Common myeloid progenitor, CD34-positive (primary cell): ENCODE results near the gene GPR162.

ENCODE experiments used
- CTCF ChIA-PET: fragments of 350-600 bp; sonication (Branson Sonifier 250); formaldehyde crosslinking; loops from one replicate; lab custom pipeline; 2021; ENCODE audit warnings: antibody characterized with exemption; lab: Charles Lee
- POLR2A ChIA-PET: fragments of 350-600 bp; sonication (Branson Sonifier 250); formaldehyde crosslinking; loops from one replicate; lab custom pipeline; 2021; ENCODE audit warnings: antibody characterized with exemption; lab: Charles Lee
- DNase-seq, 3 donors: peaks; one replicate each; pipeline versions ENCODE4 v3.0.0 to v3.0.0-alpha.2; 2013
- H3K27ac ChIP-seq, 2 experiments: 1 replicate in 1 of 2; 2 replicates in 1 of 2; pipeline ENCODE4 v1.7.0; 2013; ENCODE audit warnings: inconsistent platforms in 2 of 2, low read length in 2 of 2, mild to moderate bottlenecking in 2 of 2, low read depth in 1 of 2, moderate library complexity in 1 of 2; ENCODE audit not compliant: severe bottlenecking in 2 of 2, insufficient read depth in 1 of 2, poor library complexity in 1 of 2
- H3K27me3 ChIP-seq, 5 experiments: replicated peaks in 2 of 5; 1 replicate in 3 of 5; 2 replicates in 2 of 5; pipeline versions ENCODE4 v1.6.1 to v1.7.0; 2013; ENCODE audit warnings: low read length in 4 of 5, mild to moderate bottlenecking in 2 of 5, moderate library complexity in 2 of 5, inconsistent platforms in 1 of 5; ENCODE audit not compliant: insufficient read depth in 5 of 5, control insufficient read depth in 4 of 5
- H3K36me3 ChIP-seq, 4 experiments: 1 replicate in 2 of 4; 2 replicates in 2 of 4; pipeline versions ENCODE4 v1.6.1 to v1.7.0; 2013; ENCODE audit warnings: low read length in 3 of 4, control low read depth in 1 of 4, mild to moderate bottlenecking in 1 of 4; ENCODE audit not compliant: control insufficient read depth in 4 of 4, insufficient read depth in 4 of 4
- H3K4me1 ChIP-seq, 4 experiments: 1 replicate in 3 of 4; 2 replicates in 1 of 4; pipeline versions ENCODE4 v1.6.1 to v1.7.1; 2013; ENCODE audit warnings: low read length in 3 of 4, mild to moderate bottlenecking in 3 of 4, control low read depth in 1 of 4, inconsistent platforms in 1 of 4, moderate library complexity in 1 of 4; ENCODE audit not compliant: control insufficient read depth in 4 of 4, insufficient read depth in 4 of 4; ENCODE audit errors: control extremely low read depth in 1 of 4
- H3K4me3 ChIP-seq, 7 experiments: 1 replicate in 4 of 7; 2 replicates in 3 of 7; pipeline versions ENCODE4 v1.5.1 to v1.7.0; 2013; ENCODE audit warnings: mild to moderate bottlenecking in 7 of 7, low read length in 6 of 7, moderate library complexity in 6 of 7, inconsistent platforms in 2 of 7, low read depth in 2 of 7, control low read depth in 1 of 7; ENCODE audit not compliant: insufficient read depth in 4 of 7, control insufficient read depth in 1 of 7; ENCODE audit errors: extremely low read depth in 1 of 7
- H3K9me3 ChIP-seq, 5 experiments: 1 replicate in 4 of 5; 2 replicates in 1 of 5; pipeline versions ENCODE4 v1.6.1 to v1.7.1; 2013; ENCODE audit warnings: low read length in 4 of 5, mild to moderate bottlenecking in 2 of 5, inconsistent platforms in 1 of 5, low read depth in 1 of 5, moderate library complexity in 1 of 5; ENCODE audit not compliant: control insufficient read depth in 4 of 5, insufficient read depth in 2 of 5; ENCODE audit errors: control extremely low read depth in 1 of 5
- WGBS: methylation state at CpG from one replicate; pipeline ENCODE4 v1.1.5; 2013; ENCODE audit not compliant: insufficient coverage; 5-methylcytosine and 5-hydroxymethylcytosine counted together

Gene GPR162

DNA sequence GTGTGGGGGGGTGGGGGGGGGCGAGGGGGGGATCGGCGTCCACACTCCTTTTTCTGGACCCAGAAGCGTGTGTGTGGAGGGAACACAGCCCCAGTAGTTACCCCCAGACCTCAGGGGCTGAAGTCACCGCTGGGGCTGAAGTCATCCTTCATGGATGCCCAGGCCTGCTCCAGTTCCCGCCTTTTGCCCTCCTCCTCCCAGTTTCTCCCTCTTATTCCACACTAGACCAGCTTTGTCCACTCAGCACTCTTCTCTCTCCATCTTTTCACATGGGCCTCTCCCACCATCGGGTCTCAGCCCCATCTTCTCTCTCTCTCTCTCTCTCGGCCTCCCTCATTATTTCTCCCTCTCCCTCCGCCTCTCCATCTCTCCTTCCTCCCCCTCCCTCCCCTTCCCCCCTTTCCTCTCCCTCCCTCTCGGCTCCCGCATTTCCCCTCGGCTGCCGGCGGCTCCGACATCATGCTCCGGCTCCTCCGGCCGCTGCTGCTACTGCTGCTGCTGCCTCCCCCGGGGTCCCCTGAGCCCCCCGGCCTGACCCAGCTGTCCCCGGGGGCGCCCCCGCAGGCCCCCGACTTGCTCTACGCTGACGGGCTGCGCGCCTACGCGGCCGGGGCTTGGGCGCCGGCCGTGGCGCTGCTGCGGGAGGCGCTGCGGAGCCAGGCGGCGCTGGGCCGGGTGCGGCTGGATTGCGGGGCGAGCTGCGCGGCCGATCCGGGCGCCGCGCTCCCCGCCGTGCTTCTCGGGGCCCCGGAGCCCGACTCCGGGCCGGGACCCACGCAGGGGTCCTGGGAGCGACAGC, 6.6 kb downstream of the GPR162 start, which contains the start of gene P3H3:
Gene P3H3, plus strand, starts transcription at position 426 of the 799 bp plus-strand sequence. Its CDS starts 34 bp downstream, at position 460.
- WGBS, result 2% methylated on average over 45 of the region's 60 CpGs
- peak within 1 kb of the TSS in 1 of 2 experiments; percentile 76 for H3K27ac ChIP-seq
- ChIA-PET CTCF (interaction anchor here (1.1 to 13.0 kb wide), 13 partner anchors 15 to 196 kb away, joined by 3 to 97 read pairs (median 5); partner anchors contain the start of genes CD4 and MLF2), POLR2A (interaction anchor here (0.5 to 1.3 kb wide), 4 partner anchors 21 to 431 kb away, joined by 3 to 5 read pairs (median 3); partner anchors contain the start of genes MLF2 and PTMS)
- peak in 2 of 3 donors; percentile 41 to 53 for DNase-seq
- H3K27me3 ChIP-seq, result peaks cover 0 to 7% (median 0%) of the 10 kb centered on the region in 5 experiments
- peak within 1 kb of the TSS; percentile 47 to 95 (median 72) for H3K4me3 ChIP-seq
- H3K4me1 ChIP-seq, result peaks cover 0 to 29% (median 24%) of the 10 kb centered on the region in 4 experiments
- H3K36me3 ChIP-seq, result peaks cover 0 to 18% (median 0%) of the 10 kb centered on the region in 4 experiments
- H3K9me3 ChIP-seq, result no peaks in the 10 kb centered on the region

DNA sequence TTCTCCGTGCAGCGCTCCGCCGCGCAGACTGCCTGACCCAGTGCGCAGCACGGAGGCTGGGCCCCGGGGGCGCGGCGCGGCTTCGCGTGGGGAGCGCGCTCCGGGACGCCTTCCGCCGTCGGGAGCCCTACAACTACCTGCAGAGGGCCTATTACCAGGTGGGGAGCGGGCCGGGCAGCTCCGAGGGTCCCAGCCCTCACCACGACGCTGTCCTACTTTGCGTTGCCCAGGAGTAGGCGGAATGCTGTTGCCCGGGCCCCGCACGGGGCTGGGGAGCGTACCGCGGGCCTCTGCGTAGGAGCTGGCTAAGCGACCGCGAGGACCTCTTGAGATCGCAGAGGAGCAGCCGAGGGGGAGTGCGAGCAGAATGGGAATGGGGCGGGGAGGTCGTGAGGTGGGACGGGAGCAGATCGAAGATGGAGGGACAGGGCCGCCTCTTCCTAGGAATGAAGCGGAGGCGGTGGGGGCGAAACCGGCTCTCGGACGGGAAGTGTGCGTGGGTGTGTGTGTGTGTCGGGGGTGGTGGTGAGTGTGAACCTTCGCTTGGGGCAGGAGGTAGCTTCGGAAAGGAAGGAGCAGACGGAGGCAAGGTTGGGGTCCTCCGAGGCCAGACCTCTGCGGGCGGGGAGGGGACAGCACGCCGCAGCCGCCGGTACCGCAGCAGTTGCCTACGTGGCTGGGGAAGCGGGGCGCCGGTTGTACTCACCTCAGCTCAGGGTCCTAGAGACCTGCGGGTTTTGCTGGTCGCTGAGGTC, 7.3 kb downstream of the GPR162 start:
- DNase-seq, result peak; percentile 39 to 85 (median 76)
- H3K36me3 ChIP-seq, result peaks cover 0 to 24% (median under 1%) of the 10 kb centered on the region in 4 experiments
- under 1% methylated on average over 50 of the region's 71 CpGs for WGBS
- ChIA-PET POLR2A (interaction anchor here (0.8 to 1.3 kb wide), 2 partner anchors 20 to 76 kb away, joined by 3 to 5 read pairs; partner anchors contain the start of gene MLF2), CTCF (interaction anchor here (0.8 to 13.0 kb wide), 16 partner anchors 11 to 197 kb away, joined by 3 to 97 read pairs (median 4); partner anchors contain the start of genes CD4 and MLF2)
- H3K4me3 ChIP-seq, result peak overlapping the region; percentile 47 to 95 (median 72)
- H3K4me1 ChIP-seq, result peaks cover 0 to 29% (median 24%) of the 10 kb centered on the region in 4 experiments
- H3K9me3 ChIP-seq, result no peaks in the 10 kb centered on the region
- H3K27me3 ChIP-seq, result peaks cover 0 to 7% (median 0%) of the 10 kb centered on the region in 5 experiments
- H3K27ac ChIP-seq, result peak overlapping the region in 1 of 2 experiments; percentile 76

DNA sequence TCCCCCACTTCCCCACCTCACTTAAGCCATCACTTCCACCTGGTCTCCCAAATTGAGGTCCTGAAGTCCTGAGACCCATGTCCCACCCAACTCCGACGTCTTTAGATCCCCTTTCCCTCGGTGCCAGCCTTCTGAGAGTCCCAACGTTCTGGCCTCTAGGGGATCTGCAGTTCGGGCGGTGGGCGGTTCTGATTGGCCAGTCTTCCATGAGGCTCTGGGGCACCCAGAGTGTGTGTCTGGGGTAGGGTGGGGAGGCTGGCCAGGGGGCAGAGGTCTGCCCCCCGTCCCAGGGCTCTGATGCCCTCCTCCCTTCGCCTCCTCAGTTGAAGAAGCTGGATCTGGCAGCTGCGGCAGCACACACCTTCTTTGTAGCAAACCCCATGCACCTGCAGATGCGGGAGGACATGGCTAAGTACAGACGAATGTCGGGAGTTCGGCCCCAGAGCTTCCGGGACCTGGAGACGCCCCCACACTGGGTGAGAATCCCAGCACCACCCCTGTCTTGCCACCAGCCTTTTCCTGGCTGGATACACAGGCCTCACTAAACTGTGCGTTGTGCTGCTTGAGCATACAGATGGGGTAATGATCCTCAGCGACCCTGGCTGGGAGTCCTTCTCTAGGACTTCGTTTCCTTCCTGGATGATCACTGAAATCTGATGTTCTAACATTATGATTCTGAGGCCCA, 8.1 kb downstream of the GPR162 start:
- Histone ChIP-seq H3K36me3 (peaks cover 0 to 30% (median 2%) of the 10 kb centered on the region in 4 experiments), H3K27ac (peak overlapping the region in 1 of 2 experiments; percentile 76), H3K4me3 (peak overlapping the region; percentile 5 to 95 (median 72)), H3K4me1 (peaks cover 0 to 29% (median 24%) of the 10 kb centered on the region in 4 experiments), H3K9me3 (no peaks in the 10 kb centered on the region), H3K27me3 (peaks cover 0 to 7% (median 0%) of the 10 kb centered on the region in 5 experiments)
- CTCF ChIA-PET, result interaction anchor here (0.8 to 13.0 kb wide), 21 partner anchors 10 to 197 kb away, joined by 3 to 97 read pairs (median 4); partner anchors contain the start of genes CD4, GNB3, MLF2 and PTMS
- DNase-seq, result peak in 1 of 3 donors; percentile 44
- POLR2A ChIA-PET, result interaction anchor here (1.3 kb wide), 1 partner anchor 76 kb away, joined by 5 read pairs; the partner anchor contains the start of gene MLF2
- 73% methylated on average over 16 of the region's 19 CpGs for WGBS

DNA sequence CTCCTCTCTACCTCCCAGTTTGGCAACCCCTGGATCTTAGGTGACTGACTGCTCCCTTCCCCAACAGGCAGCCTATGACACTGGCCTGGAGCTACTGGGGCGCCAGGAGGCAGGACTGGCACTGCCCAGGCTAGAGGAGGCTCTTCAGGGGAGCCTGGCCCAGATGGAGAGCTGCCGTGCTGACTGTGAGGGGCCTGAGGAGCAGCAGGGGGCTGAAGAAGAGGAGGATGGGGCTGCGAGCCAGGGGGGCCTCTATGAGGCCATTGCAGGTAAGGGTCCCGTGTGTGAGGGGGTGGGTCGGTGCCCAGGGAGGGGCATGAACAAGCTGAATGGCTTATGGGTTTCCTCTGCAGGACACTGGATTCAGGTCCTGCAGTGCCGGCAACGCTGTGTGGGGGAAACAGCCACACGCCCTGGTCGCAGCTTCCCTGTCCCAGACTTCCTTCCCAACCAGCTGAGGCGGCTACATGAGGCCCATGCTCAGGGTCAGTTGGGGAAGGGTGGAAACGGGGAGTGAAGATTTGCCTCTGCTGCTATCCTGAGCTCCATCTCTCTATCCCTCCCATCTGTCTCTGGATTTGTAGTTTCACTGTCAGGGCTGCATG, 8.8 kb downstream of the GPR162 start:
- H3K27ac ChIP-seq, result no peak overlapping the region

DNA sequence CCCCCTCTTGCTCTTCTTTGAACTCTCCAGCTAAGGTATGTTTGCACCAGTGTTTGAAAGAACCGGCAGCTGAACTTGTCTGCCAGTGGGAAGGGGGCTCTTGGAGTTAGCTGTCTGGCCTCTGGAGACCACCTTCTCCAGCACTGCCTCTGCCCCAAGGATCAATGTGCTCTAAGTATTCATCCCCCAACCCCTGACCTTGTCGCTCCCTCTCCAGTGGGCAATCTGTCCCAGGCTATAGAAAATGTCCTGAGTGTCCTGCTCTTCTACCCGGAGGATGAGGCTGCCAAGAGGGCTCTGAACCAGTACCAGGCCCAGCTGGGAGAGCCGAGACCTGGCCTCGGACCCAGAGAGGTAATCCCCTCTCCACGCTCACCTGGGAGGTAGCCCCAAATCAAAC, 9.4 kb downstream of the GPR162 start:
- Histone ChIP-seq H3K4me1 (peaks cover 0 to 27% (median 22%) of the 10 kb centered on the region in 4 experiments), H3K9me3 (no peaks in the 10 kb centered on the region), H3K27me3 (peaks cover 0 to 7% (median 0%) of the 10 kb centered on the region in 5 experiments), H3K4me3 (no peak overlapping the region), H3K27ac (no peak overlapping the region), H3K36me3 (peaks cover 0 to 30% (median 2%) of the 10 kb centered on the region in 4 experiments)
- CTCF ChIA-PET, result interaction anchor here (0.9 to 13.0 kb wide), 11 partner anchors 9 to 98 kb away, joined by 3 to 97 read pairs (median 6); partner anchors contain the start of genes GNB3 and MLF2
- 96% methylated on average over 6 of the region's 6 CpGs for WGBS
- POLR2A ChIA-PET, result no interaction called here
- DNase-seq, result no peak

More for the DNA sequence above, 8.8 kb downstream of the GPR162 start:
- Histone ChIP-seq H3K36me3 (peaks cover 0 to 30% (median 2%) of the 10 kb centered on the region in 4 experiments), H3K4me1 (peaks cover 0 to 26% (median 24%) of the 10 kb centered on the region in 4 experiments), H3K4me3 (no peak overlapping the region), H3K27me3 (peaks cover 0 to 7% (median 0%) of the 10 kb centered on the region in 5 experiments), H3K9me3 (no peaks in the 10 kb centered on the region)
- no peak for DNase-seq
- POLR2A ChIA-PET, result no interaction called here
- 96% methylated on average over 7 of the region's 11 CpGs for WGBS
- CTCF ChIA-PET, result interaction anchor here (0.9 to 13.0 kb wide), 10 partner anchors 10 to 76 kb away, joined by 3 to 97 read pairs (median 5); partner anchors contain the start of genes GNB3, MLF2 and PTMS
